Ishikawa (cell line): ENCODE results near the gene SUSD6.

Experiments used
- CEBPB ChIP-seq: IDR thresholded peaks from 2 replicates; pipeline ENCODE4 v1.6.1; 2012
- CREB1 ChIP-seq: IDR thresholded peaks from 2 replicates; pipeline ENCODE4 v1.6.1; 2012; ENCODE audit warnings: low read depth
- EGR1 ChIP-seq: IDR thresholded peaks from 2 replicates; pipeline ENCODE4 v1.6.1; 2012
- EP300 ChIP-seq: IDR thresholded peaks from 2 replicates; pipeline ENCODE4 v1.6.1; 2012; ENCODE audit warnings: borderline replicate concordance
- FOXM1 ChIP-seq: IDR thresholded peaks from 2 replicates; pipeline ENCODE4 v1.6.1; 2012; ENCODE audit warnings: low read depth, borderline replicate concordance
- MAX ChIP-seq: IDR thresholded peaks from 2 replicates; pipeline ENCODE4 v1.6.1; 2012
- NFIC ChIP-seq: IDR thresholded peaks from 2 replicates; pipeline ENCODE4 v1.6.1; 2012
- RAD21 ChIP-seq: IDR thresholded peaks from 2 replicates; pipeline ENCODE4 v1.6.1; 2012; ENCODE audit warnings: low read depth
- REST ChIP-seq: IDR thresholded peaks from 2 replicates; pipeline ENCODE4 v1.6.1; 2012; ENCODE audit warnings: low read depth, mild to moderate bottlenecking
- TAF1 ChIP-seq: IDR thresholded peaks from 2 replicates; pipeline ENCODE4 v1.6.1; 2012; ENCODE audit warnings: low read depth, mild to moderate bottlenecking
- TCF12 ChIP-seq: IDR thresholded peaks from 2 replicates; pipeline ENCODE4 v1.6.1; 2012; ENCODE audit warnings: low read depth
- TEAD4 ChIP-seq: IDR thresholded peaks from 2 replicates; pipeline ENCODE4 v1.6.1; 2012
- USF1 ChIP-seq: IDR thresholded peaks from 2 replicates; pipeline ENCODE4 v1.6.1; 2012
- YY1 ChIP-seq: IDR thresholded peaks from 2 replicates; pipeline ENCODE4 v1.6.1; 2012; ENCODE audit warnings: low read depth
- ZBTB7A ChIP-seq: IDR thresholded peaks from 2 replicates; pipeline ENCODE4 v1.6.1; 2012; ENCODE audit warnings: low read depth

Gene SUSD6

GRCh38 chr14:69587389-69587788 lies 24.0 kb upstream of the SUSD6 start:
- TF ChIP-seq RAD21 (no peak), YY1 (no peak), NFIC (no peak), REST (no peak), ZBTB7A (no peak), EP300 (no peak)

GRCh38 chr14:69591317-69591716 lies 20.1 kb upstream of the SUSD6 start:
- TF ChIP-seq MAX (no peak), REST (no peak)

GRCh38 chr14:69593018-69593677 lies 18.2 kb upstream of the SUSD6 start:
- TF ChIP-seq TCF12 = no peak
- TF ChIP-seq RAD21 = no peak
- no peak for TF ChIP-seq EGR1
- no peak for TF ChIP-seq YY1
- no peak for TF ChIP-seq TAF1
- TF ChIP-seq MAX = no peak
- TF ChIP-seq FOXM1 = no peak
- TF ChIP-seq USF1 = no peak
- TF ChIP-seq REST = no peak
- TF ChIP-seq NFIC = no peak
- no peak for TF ChIP-seq CREB1
- no peak for TF ChIP-seq ZBTB7A
- no peak for TF ChIP-seq CEBPB
- TF ChIP-seq EP300 = no peak
- no peak for TF ChIP-seq TEAD4

- TF ChIP-seq EP300 = no peak
- TF ChIP-seq USF1 = no peak
- TF ChIP-seq REST = no peak
These were observed 16.6 kb upstream of the SUSD6 start for GRCh38 chr14:69594846-69595245.
